Left renal cortex interstitium (tissue), 4 donors: ENCODE data around the gene RNF208. TPM values are rescaled to one million over a fixed set of nuclear protein-coding genes. Genes with fewer than 3 reads are reported as not detected.

ENCODE experiments used
- DNase-seq, 4 donors: peaks; one replicate each; pipeline ENCODE4 v3.0.0-alpha.2; 2013; ENCODE audit warnings: low read depth in 4 of 4, low spot score in 2 of 4, missing footprints in 1 of 4
- polyA plus RNA-seq, 4 donors: library from polyadenylated mRNA; unstranded; fragments of 120-200 nt; gene quantifications; one replicate each; pipeline ENCODE4 v1.2.1, GENCODE V29; 2013; ENCODE audit not compliant: insufficient read length in 4 of 4

The RNF208 gene
- polyA plus RNA-seq, 4 donors = 5.4 to 15.1 (median 13.1) TPM

DNA sequence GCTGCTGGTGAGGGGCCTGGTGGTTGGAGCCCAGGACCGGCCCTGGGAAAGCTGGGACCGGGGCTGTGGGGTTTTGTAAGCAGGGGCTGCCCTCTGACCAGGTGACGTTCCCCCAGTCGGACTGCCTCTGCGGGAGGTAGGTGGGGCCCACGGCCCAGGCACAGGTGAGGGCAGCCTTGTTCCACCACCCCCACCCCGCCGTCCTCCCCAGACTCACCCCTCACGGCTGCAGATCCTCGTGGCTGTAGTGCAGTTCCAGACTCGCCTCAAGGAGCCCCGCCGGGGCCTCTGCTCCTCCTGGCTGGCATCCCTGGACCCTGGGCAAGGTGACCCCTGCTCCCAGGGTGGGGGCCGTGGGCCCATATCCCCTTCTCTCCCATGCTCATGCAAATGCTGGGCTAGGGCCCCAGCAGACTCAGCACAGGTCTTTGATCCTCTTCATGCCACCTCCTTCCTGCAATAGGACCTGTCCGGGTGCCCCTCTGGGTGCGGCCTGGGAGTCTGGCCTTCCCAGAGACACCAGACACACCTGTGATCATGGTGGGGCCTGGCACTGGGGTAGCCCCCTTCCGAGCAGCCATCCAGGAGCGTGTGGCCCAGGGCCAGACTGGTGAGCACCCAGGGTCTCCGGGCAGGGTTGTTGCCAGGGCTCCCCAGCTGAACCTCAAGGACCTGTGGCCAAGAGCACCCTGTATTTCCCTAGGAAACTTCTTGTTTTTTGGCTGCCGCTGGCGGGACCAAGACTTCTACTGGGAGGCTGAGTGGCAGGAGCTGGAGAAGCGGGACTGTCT is 6.6 kb downstream of the RNF208 start:
- no peak for DNase-seq

GRCh38 chr9:137214620-137215019 is 7.4 kb downstream of the RNF208 start:
- no peak for DNase-seq

DNA sequence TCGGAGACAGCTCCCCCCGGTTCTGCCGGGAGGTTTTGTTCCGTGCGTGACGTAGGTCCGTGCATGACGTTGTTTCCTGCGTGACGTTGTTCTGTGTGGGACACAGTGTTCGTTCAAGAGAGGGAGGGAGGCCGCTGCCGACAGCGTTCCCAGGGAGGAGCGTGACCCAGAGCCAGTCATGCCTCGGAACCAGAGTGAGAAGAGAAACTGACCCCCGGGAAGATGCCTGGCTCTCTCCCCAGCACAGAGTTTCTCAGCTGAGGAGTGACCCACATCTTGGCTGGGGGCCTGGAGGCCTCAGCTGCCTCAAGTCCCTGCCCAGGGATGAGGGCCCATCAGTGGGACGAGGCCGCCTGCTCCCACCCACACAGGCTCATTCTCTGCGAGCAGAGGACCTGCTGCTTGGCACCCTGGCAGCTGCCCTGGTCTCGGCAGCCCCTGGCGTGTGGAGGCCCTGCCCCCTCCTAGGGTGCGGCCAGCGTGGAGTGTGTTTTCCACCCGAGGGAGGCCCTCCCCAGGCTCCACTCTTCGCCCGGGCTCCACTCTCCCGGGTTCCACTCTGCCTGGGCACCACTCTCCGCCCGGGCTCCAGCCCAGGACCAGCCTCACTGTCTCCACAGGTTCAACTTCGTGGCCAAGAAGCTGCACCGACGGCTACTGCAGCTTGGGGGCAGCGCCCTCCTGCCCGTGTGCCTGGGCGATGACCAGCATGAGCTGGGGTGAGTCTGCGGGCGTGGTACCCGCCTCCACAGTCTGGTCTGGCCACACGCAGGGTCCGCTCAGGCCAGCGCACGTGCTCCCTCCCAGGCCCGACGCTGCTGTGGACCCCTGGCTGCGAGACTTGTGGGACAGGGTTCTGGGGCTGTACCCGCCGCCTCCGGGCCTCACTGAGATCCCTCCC is 8.6 kb downstream of the RNF208 start:
- DNase-seq = no peak

- DNase-seq = no peak
These were observed 9.5 kb downstream of the RNF208 start for GRCh38 chr9:137212520-137212919.

DNA sequence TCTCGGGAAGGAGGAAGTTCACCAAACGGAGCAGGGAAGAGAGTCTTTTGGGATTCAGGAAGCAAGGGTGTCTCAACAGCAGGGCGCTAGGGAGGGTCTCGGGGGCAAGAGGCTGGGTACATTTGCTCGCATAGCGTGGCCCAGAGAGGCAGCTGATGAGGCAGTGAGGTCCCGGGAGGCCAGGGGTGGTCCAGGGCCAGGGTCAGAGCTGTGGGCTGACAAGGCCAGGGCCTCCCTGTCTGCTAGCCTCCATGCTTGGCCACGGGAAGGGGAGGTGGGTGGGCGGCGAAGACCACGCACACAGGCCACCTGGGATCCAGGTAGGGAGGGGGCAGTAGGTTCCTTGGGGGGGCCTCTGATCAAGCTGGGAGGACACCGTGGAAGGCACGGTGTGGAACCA is 10.5 kb downstream of the RNF208 start:
- no peak for DNase-seq

GRCh38 chr9:137206602-137207001 is 15.4 kb downstream of the RNF208 start:
- DNase-seq = no peak

DNA sequence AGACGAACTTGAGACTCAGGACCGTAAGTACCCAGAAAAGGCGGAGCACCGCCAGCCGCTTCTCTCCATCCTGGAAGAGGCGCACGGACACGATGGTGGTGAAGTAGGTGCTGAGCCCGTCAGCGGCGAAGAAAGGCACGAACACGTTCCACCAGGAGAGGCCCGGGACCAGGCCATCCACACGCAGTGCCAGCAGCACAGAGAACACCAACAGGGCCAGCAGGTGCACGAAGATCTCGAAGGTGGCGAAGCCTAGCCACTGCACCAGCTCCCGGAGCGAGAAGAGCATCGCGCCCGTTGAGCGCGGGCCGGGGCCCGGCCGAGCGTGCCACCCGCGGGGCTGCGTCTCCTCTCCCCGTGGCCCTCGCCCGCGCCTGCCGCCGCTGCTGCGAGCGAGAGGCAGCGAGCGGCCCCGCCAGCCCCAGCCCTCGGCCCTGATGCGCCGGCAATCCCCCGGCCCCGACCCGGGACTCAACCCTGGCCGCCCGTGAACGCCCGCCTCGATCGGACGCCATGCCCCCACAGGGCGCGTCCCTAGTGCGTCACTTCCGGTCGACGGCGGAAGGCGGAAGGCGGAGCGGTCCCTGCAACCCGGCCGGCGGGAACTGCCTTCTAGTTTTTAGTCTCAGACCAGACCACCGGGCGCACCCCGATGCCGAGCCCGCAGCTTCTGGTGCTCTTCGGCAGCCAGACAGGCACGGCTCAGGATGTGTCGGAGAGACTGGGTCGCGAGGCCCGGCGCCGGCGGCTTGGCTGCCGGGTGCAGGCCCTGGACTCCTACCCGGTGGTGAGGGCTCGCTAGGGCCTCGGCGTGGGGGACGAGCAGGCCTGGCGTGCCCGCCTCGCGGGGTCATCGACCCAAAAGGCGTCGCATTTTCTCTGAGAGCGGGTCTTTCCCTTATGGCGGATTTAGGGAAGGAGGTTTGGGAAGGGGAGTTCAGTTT is 16.6 kb downstream of the RNF208 start, which contains the start of the genes NDOR1 and TMEM203:
Gene NDOR1, plus strand, starts transcription at position 575 of the 944 bp plus-strand sequence. Its CDS starts 78 bp downstream, at position 653.
Gene TMEM203, minus strand, starts transcription at position 523 of the 944 bp plus-strand sequence. Its CDS starts 234 bp downstream, at position 289.
- peak in 1 of 4 donors; percentile 88 for DNase-seq

DNA sequence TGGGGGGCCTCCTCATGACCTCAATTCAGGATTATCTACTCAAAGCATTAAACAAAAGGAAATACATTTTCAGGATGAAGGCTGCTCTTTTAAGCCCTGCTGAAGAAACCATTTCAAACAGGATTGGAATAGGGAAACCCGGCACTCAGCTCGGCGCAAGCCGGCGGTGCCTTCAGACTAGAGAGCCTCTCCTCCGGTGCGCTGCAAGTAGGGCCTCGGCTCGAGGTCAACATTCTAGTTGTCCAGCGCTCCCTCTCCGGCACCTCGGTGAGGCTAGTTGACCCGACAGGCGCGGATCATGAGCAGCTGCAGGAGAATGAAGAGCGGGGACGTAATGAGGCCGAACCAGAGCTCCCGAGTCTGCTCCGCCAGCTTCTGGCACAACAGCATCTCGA is 17.3 kb downstream of the RNF208 start:
- DNase-seq = no peak

- no peak for DNase-seq
These were observed 19.1 kb downstream of the RNF208 start for GRCh38 chr9:137202966-137203365.

DNA sequence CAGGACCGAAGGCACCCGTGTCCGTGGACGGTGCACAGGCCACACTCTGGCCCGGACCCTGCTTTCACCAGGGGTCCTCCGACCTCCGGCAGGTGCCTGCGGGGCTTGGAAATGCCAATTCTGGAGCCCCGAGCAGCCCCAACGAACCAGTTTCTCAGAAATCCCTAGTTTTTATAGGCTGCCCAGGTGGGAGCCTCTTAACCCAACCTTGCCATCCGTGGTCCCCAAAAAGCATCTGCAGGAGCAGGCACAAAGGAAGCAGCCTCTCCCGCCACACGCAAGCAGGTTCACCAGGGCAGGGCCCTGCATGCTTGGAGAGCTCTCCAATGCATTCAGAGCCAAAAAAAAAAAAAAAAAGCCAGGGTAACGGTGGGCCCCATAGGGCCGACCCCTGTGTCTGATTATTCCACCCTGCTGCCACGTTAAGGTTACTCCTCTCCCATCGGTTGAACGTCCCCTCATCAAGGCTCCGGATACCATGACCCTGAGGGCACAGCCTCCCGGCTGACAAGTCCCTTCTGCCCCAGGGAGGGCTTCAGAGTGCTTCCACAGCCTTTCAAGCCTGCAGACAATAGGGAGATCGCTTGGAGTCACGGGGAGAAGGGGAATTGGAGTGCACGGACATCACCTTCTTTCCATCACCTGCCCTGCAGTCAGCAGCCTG is 20.7 kb downstream of the RNF208 start:
- DNase-seq = no peak

DNA sequence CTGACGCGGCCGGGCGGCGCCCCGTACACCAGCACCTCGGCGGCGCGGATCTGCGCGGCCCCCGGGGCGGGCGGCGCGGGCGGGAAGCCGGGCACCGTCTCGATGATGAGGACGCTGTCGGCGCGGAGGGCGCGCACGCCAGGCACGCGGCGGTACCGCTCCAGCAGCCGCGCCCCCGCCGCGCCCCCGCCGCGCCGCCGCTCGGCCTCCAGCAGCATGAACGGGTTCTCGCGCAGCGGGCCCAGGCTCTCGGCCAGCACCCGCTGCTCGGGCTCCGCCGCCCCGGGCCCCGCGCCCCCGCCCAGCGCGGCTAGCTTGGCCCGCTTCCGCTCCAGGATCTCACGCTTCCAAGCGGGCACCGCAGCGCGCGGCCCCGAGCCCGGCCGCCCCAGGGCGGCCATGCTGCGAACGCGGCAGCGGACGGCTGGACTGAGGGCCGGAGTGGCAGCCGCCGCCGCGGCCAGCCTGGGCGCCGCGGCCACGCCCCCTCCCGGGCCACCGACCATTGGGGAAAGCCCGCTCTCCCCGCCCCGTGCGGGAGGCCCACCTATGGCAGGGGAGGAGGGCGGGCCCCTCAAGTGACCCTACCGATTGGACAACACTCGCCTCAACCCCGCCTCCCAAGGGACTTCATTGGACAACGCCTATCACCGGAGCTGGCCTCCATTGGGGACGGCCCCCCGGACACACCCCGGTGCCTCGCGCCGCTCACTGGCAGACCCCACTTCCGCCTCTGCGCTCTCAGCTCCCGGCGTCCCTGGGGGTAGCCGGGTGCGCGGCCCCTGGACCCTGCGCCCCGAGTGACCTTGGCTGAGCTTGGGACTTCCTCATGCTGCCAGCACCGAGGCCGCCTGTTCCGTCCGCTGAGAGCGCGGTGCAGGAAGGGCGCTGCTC is 21.5 kb downstream of the RNF208 start, which contains the start of gene TPRN:
Gene TPRN, minus strand, starts transcription at position 431 of the 894 bp plus-strand sequence. Its CDS starts 30 bp downstream, at position 401.
- peak; percentile 89 to 98 (median 94) for DNase-seq

- DNase-seq = no peak
These were observed 22.5 kb downstream of the RNF208 start for GRCh38 chr9:137199411-137200121.

DNA sequence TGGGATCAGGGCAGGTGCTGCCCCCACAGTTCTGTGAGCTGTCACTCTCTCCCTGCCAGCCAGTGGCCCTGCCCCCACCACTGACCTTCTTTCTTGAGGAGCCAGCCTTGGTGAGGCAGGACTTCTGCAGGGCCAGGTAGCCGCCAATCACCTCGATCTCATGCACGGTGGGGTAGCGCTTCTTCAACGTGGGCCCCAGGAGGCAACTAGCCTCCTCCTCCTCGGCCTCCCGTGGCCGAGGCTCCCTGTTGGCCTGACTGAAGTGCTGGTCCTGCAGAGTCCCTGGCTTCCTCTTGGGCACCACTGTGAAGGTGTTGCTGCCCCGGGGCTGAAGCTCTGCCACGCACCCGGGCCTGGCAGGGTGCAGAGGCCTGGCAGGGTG is 23.1 kb downstream of the RNF208 start:
- DNase-seq = no peak

GRCh38 chr9:137198051-137198901 is 23.8 kb downstream of the RNF208 start:
- DNase-seq = no peak

DNA sequence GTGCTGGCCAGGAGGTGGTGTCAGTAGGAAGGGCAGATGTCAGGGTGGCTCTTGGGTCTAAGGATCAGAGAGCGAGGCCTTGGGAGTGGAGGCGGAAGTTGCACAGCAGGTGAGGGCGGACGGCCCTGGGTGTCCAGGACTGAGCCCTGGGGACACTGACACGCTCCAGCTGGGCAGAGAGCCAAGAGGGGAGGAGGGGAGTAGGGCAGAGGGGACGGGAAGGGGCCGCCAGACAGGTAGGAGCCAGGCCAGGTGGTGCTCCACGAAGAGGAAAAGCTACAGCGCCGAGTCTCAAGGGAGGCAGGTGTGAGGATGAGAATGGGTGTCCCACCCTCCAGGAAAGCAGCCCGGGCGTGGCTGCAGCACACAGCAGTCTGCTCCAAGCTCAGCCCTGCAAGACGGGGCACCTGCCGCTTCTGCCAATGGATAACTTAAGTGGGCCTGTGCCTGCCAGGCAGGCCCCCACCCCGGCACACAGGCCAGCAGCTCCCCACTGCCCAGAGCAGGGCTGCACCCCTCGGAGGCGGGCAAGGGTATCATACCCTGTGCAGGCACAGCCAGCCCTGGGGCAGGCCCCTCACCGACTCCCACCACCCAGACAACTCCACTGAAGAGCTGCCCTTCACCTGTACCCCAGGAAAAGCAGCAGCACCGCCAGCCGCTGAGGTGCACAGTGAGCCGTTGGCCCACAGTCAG is 26.4 kb downstream of the RNF208 start:
- DNase-seq = no peak

- no peak for DNase-seq
These were observed 27.1 kb downstream of the RNF208 start for GRCh38 chr9:137194909-137195308.
